HTERT RPE-1 (cell line): Measurements from ENCODE around the gene LDB2.
"Not testable (repeated sequence)": the region's sequence is repeated elsewhere in the genome, so short reads cannot be mapped to it uniquely, and the experiment has no call there.

Experiments
- in situ Hi-C: fragments of 300-500 bp; cut with MboI; formaldehyde crosslinking; loops from 4 replicates; pipeline ENCODE4 v1.14.3; 2020; ENCODE audit warnings: low sequenced_read_pairs

Gene LDB2

GRCh38 chr4:16897991-16898827, at the start of gene LDB2:
TSS of gene LDB2 (minus strand) at chr4:16898645.
- in situ Hi-C loops = no loop called here

GRCh38 chr4:16942491-16942890, 44.0 kb upstream of the LDB2 start:
- in situ Hi-C loops = no loop called here

GRCh38 chr4:16939178-16939577, 40.7 kb upstream of the LDB2 start:
- in situ Hi-C loops = no loop called here

GRCh38 chr4:16938512-16939040, 40.1 kb upstream of the LDB2 start:
- in situ Hi-C loops = no loop called here

- in situ Hi-C loops = no loop called here
These were observed 33.2 kb upstream of the LDB2 start for GRCh38 chr4:16931339-16932305.

- in situ Hi-C loops = no loop called here
These were observed 27.8 kb upstream of the LDB2 start for GRCh38 chr4:16926214-16926613.

GRCh38 chr4:16918716-16919115, 20.3 kb upstream of the LDB2 start:
- in situ Hi-C loops = not testable (repeated sequence)

- in situ Hi-C loops = no loop called here
These were observed 18.4 kb upstream of the LDB2 start for GRCh38 chr4:16916719-16917337.

GRCh38 chr4:16916031-16916430, 17.6 kb upstream of the LDB2 start:
- in situ Hi-C loops = no loop called here

GRCh38 chr4:16914208-16914607, 15.8 kb upstream of the LDB2 start:
- in situ Hi-C loops = no loop called here

- in situ Hi-C loops = no loop called here
These were observed 14.5 kb upstream of the LDB2 start for GRCh38 chr4:16912896-16913295.

- in situ Hi-C loops = no loop called here
These were observed 10.8 kb upstream of the LDB2 start for GRCh38 chr4:16909281-16909680.

GRCh38 chr4:16908377-16909021, 10.1 kb upstream of the LDB2 start:
- in situ Hi-C loops = no loop called here

GRCh38 chr4:16900325-16900724, 1.9 kb upstream of the LDB2 start:
- in situ Hi-C loops = no loop called here

GRCh38 chr4:16896881-16897750, 1.3 kb downstream of the LDB2 start:
- in situ Hi-C loops = no loop called here

- in situ Hi-C loops = no loop called here
These were observed 4.0 kb downstream of the LDB2 start for GRCh38 chr4:16894406-16894805.

GRCh38 chr4:16893141-16893651, 5.2 kb downstream of the LDB2 start:
- in situ Hi-C loops = no loop called here

- in situ Hi-C loops = no loop called here
These were observed 7.8 kb downstream of the LDB2 start for GRCh38 chr4:16890651-16891050.

GRCh38 chr4:16889945-16890344, 8.5 kb downstream of the LDB2 start:
- in situ Hi-C loops = no loop called here
